PFSK-1 (cell line): ENCODE results near the gene RTP2.

Experiments used
- FOXP2 ChIP-seq: optimal IDR thresholded peaks from 2 replicates; pipeline ENCODE3; 2011; ENCODE audit warnings: borderline replicate concordance, control low read depth, inconsistent platforms; ENCODE audit not compliant: insufficient read depth; ENCODE audit errors: extremely low read length, extremely low read depth
- POLR2AphosphoS5 ChIP-seq: IDR thresholded peaks from 2 replicates; pipeline ENCODE4 v1.6.1; 2012; ENCODE audit warnings: low read depth, mild to moderate bottlenecking, control low read depth, low read length, moderate library complexity
- SIN3A ChIP-seq: IDR thresholded peaks from 2 replicates; pipeline ENCODE4 v1.6.1; 2012; ENCODE audit warnings: mild to moderate bottlenecking, low read length, moderate library complexity, borderline replicate concordance; ENCODE audit not compliant: insufficient read depth
- TAF1 ChIP-seq: IDR thresholded peaks from 2 replicates; pipeline ENCODE4 v1.6.1; 2012; ENCODE audit warnings: low read length, control low read depth, borderline replicate concordance; ENCODE audit not compliant: insufficient read depth
- TF ChIP-seq, protein P1 (sequence below), 2 experiments: IDR thresholded peaks; 2 replicates each; pipeline versions ENCODE4 v1.6.1 to v1.8.0; 2011 to 2012; ENCODE audit warnings: low read depth in 2 of 2, low read length in 2 of 2, control low read depth in 1 of 2, inconsistent platforms in 1 of 2, mild to moderate bottlenecking in 1 of 2, moderate library complexity in 1 of 2; ENCODE audit not compliant: insufficient read depth in 1 of 2

RTP2 gene

DNA sequence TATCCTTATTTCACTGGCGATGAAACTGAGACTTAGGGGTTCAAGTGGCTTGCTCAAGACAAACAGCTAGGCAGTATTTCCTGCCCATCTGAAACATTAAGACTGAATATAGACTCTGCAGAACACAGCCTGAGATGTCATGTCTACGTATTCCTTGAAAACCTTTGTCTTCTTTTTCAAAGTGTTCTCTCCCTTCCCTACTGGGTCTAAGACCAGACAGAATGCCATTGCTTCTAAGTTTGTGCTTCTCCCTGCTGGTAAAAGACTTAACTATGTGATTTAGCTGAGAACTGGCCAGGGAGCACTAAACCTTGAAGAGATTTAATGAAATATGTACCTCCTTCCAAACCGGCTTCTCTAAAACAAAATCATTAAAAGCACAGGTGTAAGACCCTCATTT, 33.0 kb upstream of the RTP2 start:
- TF ChIP-seq, protein P1, sequence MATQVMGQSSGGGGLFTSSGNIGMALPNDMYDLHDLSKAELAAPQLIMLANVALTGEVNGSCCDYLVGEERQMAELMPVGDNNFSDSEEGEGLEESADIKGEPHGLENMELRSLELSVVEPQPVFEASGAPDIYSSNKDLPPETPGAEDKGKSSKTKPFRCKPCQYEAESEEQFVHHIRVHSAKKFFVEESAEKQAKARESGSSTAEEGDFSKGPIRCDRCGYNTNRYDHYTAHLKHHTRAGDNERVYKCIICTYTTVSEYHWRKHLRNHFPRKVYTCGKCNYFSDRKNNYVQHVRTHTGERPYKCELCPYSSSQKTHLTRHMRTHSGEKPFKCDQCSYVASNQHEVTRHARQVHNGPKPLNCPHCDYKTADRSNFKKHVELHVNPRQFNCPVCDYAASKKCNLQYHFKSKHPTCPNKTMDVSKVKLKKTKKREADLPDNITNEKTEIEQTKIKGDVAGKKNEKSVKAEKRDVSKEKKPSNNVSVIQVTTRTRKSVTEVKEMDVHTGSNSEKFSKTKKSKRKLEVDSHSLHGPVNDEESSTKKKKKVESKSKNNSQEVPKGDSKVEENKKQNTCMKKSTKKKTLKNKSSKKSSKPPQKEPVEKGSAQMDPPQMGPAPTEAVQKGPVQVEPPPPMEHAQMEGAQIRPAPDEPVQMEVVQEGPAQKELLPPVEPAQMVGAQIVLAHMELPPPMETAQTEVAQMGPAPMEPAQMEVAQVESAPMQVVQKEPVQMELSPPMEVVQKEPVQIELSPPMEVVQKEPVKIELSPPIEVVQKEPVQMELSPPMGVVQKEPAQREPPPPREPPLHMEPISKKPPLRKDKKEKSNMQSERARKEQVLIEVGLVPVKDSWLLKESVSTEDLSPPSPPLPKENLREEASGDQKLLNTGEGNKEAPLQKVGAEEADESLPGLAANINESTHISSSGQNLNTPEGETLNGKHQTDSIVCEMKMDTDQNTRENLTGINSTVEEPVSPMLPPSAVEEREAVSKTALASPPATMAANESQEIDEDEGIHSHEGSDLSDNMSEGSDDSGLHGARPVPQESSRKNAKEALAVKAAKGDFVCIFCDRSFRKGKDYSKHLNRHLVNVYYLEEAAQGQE (IDR thresholded peaks at IDR 0.05; ENCODE audit: insufficient read depth in 1 of 2, low read depth in 2 of 2, low read length in 2 of 2), result no peak
- TF ChIP-seq FOXP2 (no peak), TAF1 (no peak), POLR2AphosphoS5 (no peak), SIN3A (no peak)

DNA sequence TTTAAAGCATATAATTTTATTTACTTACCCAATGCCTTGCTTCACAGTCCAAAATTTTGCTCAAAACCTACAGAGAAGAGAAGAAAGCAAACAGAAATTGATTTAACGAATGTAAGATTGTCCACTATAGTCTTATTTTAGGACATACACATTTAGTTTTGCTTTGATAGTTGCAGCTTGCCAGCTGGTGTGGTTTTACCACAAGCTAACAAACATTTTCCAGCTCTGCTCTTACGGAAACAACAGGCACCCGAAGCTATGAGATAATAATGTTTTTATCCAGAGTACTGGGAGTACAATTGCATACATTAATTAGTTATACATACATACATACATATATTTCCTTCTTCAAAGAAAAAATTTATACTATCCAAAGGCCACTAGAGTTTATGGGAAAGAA, 32.5 kb upstream of the RTP2 start:
- TF ChIP-seq, protein P1 (IDR thresholded peaks at IDR 0.05; ENCODE audit: insufficient read depth in 1 of 2, low read depth in 2 of 2, low read length in 2 of 2), result no peak
- no peak for TF ChIP-seq SIN3A
- TF ChIP-seq POLR2AphosphoS5, result no peak
- no peak for TF ChIP-seq FOXP2
- no peak for TF ChIP-seq TAF1

DNA sequence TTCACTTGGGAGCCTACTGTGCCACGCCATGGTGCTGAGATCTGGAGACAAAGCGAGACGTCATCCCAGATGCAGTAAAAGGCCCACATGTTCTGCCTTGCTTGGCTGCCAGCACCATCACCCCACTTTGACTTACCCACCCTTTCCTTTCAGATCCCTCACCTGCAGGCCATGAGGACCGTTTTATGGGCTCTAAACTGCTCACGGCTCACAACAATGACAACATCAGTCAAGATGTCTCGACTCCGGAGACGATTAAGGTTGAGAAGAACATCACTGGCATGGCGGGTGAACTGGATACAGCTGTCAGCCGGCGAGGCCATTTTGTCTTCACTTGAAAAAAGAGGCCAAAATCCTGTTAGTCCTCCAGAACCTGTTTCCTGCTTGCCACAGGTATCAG, 31.0 kb upstream of the RTP2 start:
- TF ChIP-seq POLR2AphosphoS5 (no peak), TAF1 (no peak), FOXP2 (no peak), SIN3A (no peak)
- TF ChIP-seq, protein P1 (IDR thresholded peaks at IDR 0.05; ENCODE audit: insufficient read depth in 1 of 2, low read depth in 2 of 2, low read length in 2 of 2), result no peak

DNA sequence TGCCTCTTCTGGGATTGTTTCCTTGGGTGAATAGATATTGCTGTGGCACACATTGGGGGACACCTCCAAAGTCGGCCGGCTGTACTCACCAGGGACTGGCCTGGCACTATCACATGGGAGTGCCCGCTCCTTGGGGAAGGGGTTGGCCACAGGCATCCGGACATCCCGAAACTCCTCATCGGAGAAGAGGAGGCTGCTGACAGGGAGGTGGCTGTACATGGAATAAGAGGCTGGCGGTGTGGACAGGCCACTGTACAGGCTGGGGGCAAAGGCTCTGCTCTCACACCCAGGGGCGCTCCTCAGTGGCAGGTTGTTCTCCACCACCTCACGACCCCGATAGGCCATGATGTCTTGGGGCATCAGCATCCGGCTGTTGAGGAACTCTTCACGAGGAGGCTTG, 27.2 kb upstream of the RTP2 start:
- TF ChIP-seq FOXP2 (no peak), TAF1 (no peak), SIN3A (no peak), POLR2AphosphoS5 (no peak)
- TF ChIP-seq, protein P1 (IDR thresholded peaks at IDR 0.05; ENCODE audit: insufficient read depth in 1 of 2, low read depth in 2 of 2, low read length in 2 of 2), result no peak

DNA sequence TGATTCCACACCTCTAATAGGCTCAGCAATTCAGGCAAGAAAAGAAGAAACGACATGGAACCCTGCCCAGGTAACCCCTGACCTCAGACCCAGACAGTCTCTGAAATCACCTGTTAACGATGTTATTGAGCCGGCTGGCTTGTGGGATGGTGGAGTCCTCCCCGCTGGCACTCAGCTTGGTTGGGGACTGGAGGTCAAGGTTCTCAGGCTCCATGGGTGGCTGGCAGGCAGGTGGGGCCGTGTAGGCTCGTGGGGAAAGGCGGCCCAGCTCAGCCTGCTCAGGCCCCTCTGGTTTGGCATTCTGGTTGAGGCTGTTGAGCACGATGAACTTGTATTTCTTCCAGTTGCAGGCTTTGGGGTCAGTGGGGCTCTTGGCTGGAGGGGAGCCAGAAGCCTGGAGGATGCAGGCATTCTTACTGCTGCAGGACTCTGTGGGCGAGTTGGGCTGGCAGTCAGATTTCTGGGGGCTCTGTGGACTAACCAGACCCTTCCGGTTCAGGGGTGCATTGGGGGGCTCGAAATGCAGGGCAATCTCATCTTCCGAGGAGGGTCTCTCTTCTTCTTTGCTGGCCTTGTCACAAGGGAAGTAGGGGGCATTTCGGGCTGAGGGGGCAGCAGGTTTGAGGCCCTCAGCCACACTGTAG, 26.7 kb upstream of the RTP2 start:
- TF ChIP-seq SIN3A (no peak), TAF1 (no peak), POLR2AphosphoS5 (no peak), FOXP2 (no peak)
- TF ChIP-seq, protein P1 (IDR thresholded peaks at IDR 0.05; ENCODE audit: insufficient read depth in 1 of 2, low read depth in 2 of 2, low read length in 2 of 2), result no peak
